MV-4-11 (cell line): Measurements from ENCODE around the gene MRPL44.
A peak's percentile ranks its signal among the peaks of the same experiment; 100 is the strongest.

Source experiments
- DNase-seq: peaks from one replicate; lab custom pipeline; 2025; lab: John Stamatoyannopoulos, UW

MRPL44 gene

DNA sequence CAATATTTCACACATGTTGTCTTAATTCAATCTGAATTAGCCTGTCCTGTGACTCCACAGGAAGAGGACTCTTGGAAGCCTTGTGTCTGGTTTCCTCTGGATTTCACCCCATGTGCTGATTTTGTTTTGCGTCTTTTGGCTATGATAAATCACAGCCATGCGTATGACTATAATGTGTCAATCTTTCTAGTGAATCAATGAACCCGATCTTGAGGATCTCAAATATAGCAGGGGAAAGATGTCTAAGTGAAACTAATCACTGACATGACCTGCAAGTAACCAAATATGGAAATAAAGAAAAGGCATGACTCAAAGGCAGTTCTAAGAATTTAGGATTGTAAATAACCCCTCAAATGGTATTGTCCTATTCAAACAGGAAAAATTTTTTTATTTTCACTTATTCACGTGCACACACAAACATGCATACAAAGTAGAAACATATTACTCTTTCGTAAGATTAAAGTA, 20.4 kb upstream of the MRPL44 start:
- DNase-seq, result no peak

DNA sequence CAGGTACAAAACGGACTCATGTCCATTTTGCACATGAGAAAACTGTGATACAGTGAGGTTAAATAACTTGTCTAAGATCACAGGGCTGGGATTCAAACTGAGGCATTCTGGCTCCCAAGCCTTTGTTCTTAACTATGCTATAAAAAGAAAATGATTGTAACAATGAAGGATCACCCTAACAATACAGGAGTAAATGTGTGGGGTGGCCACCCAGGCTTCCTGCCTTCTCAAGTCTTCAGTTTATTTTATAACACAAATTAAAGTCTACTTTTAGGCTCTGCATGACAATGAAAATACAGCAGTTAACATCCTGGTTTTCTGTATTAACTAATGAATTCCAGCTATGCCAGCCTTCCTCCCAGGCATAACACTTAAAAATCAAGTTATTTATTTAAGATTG, 19.7 kb upstream of the MRPL44 start:
- no peak for DNase-seq

DNA sequence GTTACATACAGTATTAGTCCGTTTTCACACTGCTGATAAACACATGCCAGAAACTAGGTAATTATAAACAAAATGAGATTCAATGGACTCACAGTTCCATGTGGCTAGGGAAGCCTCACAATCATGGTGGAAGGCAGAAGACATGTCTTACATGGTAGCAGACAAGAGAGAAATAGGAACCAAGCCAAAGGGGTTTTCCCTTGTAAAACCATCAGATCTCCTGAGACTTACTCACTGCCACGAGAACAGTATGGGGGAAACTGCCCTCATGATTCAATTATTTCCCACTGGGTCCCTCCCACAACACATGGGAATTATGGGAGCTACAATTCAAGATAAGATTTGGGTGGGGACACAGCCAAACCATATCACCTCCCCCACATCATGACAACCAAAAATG, 17.8 kb upstream of the MRPL44 start:
- DNase-seq, result peak; percentile 53

DNA sequence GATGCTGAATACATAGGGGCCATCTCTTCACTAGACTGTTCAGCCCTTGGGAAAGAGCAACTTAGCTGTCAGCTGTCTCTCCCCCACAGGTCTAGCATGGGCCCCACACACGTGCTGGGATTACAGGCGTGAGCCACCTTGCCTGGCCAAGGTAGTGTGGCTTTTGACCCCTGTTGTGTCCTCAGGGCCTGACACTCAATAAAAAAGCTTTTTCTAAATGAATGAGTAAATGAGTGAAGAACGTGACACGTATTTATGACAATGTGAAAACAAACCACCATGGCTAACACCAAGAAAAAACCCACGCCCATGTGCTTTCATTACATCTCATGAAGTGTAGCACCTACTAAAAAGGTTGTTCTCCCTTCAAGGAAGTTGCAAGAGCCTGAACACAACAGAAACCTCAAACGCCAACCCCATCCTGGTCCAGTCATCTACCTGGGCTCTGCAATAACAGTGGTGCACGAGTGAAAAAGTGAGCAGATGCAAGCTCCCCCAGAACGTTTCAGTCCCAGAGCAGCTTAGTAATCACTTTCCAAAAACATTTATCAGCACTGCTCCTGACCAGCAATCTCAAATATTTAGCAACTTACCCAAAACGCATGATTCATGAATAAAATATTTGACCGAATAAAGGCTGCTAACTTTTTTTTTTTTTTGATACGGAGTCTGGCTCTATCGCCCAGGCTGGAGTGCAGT, 15.5 kb upstream of the MRPL44 start:
- no peak for DNase-seq

DNA sequence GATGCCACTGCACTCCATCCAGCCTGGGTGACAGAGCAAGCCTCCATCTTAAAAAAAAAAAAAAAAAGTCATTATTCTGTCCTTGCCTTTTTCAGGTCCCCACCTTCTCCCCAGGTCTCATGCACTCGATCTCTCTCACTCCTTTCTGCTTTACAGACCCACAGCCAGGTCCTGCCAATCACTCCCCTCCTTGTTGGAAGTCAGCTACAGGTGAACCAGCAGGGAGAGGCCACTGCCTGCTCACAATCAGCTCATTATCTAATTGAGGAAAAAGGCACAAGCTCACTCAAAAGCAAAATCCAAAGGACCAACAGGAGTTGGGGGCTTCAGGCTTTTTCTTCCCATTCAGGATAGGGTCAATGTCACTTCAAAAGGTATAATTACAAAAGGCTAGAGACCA, 14.1 kb upstream of the MRPL44 start:
- DNase-seq, result no peak

DNA sequence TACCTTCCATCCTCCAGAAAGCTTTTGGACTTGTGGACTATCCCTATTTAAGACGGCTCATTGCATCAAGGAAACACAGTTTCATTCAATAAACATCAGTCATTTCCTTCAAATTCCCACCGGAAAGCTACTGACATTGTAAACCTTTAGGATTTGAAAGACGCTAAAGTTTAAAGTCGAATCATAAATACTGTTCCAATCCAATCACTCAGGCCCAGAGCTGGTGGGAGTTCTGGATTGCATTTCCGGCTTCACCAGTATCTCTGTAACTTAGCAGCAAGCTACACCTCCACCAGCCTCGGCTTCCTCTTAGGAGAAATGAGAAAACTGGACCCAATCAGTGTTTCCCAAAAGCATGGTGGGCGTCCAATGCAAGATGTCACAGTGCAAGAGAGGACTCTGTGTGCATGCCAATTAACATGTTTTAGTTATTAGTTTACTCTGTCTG, 13.7 kb upstream of the MRPL44 start:
- DNase-seq, result peak; percentile 21

DNA sequence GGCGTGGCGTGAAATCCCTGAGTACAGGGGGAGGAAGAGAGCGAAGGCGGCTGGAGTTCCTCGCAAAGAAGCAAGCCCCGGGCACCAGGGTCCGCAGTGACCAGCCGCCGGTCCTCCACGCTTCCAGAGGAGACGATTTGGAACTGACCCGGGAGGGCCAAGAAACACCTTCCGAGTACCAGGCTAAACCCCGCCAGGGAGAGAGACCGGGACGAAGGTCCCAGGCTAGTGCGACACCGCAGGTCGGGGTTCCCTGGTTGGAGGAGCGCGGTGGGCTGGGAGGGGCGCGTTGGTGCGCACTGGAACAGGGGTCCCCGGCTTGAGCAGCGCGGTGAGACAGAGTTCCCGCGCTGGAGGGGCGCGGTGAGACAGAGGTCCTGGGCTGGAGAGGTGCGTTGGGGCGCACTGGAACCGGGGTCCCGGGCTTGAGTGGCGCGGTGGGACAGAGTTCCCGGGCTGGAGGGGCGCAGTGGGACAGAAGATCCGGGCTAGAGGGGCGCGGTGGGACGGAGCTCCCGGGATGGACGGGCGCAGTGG, 13.0 kb upstream of the MRPL44 start:
- no peak for DNase-seq

DNA sequence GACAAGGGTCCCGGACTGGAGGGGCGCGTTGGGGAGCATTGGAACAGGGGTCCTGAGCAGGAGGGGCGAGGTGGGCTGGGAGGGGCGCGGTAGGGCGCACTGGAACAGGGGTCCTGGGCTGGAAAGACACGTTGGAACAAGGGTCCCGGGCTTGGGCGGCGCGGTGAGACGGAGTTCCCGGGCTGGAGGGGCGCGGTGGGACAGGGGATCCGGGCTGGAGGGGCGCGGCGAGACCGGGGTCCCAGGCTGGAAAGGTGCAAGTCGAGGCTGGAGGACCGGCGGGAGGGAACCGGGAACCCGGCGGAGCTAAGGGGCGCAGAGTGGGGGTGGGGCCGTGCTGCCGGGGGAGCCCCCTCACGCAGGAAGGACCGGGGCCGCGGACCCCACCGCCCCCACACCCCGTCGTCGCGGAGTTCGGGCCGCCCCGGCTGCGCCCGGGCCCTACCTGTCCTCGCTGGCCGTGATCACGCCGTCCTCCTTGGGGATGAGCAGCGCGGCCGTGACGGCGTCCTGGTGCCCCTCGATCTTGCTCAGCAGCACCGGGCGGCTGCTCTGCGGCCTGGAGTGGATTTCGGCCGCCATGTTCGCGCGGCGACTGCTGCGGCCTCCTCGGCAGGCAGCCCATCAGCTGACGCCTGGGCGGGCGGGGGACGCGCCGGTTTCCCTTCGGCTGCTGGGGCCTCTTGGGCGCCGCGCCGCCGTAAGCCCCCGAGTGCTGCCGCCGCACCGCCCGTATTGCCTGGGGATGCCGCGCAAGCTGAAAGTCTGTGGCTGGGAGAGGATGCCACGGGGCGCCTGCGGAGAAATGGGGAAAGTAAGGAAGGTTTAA, 12.3 kb upstream of the MRPL44 start, which contains the start of gene WDFY1:
Gene WDFY1, minus strand, starts transcription at position 633 of the 829 bp plus-strand sequence. Its CDS starts 51 bp downstream, at position 582.
- peak; percentile 79 for DNase-seq

DNA sequence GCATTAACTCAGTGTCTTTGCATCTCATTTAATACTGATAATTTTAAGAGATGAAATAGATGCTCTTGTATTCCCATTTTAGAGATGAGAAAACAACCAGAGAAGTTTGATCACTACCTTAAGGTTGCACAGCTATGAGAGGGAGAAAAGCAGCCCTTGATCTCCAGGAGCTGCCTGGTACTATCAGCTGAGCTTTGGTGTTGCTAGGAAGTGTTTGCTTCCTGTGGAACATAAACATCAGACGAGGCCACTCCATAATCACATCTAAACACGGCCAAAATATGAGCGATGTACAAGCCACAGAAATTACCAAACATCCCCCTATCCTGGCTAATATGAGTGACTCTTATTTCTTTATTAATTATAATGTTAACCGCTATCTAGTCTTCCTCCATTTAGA, 11.5 kb upstream of the MRPL44 start:
- no peak for DNase-seq

DNA sequence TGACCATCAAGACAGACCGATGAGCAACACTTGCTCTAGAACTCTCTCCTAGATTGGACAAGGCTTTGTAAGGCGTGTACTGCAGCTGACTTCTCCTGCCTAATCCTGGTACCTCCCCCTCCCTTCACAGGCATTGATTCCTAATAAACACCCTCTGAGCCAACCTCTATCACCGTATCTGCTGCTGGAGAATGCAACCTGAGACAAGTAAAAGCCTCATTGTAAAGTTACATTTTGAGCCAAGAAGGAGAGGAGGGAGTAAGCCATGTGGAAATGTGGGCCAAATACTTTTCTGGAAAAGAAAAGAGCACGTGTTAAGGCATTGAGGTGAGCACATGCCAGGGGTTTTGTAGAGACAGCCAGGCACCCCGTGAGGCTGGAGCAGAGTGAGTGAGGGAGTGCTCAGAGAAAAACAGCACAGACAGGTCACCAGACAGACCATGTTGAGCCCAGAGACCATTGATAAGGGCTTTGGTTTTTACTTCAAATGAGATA, 9.5 kb upstream of the MRPL44 start:
- no peak for DNase-seq

DNA sequence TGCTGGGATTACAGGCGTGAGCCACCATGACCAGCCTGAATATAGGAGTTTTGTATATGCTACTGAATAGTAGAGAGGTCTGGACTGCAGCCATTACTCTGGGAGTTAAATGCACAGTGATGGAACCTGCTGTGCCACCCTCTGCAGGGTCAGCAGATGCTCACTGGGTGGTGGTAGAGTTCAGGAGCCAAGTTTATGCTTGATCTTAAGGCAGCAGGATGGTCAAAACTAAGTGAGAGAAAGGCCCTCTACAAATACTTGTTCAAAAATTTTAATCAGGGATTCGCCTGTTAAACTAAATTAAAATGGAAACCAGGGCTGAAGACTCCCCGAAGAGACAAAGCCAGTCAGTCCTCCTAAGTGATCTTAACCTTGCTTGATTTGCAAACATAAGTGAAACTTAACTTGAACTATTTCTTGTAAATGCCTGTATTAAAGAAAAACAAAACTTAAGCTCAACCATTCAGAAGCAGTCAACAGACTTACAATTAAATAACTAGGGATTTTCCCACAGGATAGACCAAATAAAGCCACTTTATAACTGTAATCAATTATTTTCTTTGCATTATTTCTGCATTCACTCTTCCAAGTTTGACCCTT, 7.9 kb upstream of the MRPL44 start:
- DNase-seq, result peak; percentile 7

DNA sequence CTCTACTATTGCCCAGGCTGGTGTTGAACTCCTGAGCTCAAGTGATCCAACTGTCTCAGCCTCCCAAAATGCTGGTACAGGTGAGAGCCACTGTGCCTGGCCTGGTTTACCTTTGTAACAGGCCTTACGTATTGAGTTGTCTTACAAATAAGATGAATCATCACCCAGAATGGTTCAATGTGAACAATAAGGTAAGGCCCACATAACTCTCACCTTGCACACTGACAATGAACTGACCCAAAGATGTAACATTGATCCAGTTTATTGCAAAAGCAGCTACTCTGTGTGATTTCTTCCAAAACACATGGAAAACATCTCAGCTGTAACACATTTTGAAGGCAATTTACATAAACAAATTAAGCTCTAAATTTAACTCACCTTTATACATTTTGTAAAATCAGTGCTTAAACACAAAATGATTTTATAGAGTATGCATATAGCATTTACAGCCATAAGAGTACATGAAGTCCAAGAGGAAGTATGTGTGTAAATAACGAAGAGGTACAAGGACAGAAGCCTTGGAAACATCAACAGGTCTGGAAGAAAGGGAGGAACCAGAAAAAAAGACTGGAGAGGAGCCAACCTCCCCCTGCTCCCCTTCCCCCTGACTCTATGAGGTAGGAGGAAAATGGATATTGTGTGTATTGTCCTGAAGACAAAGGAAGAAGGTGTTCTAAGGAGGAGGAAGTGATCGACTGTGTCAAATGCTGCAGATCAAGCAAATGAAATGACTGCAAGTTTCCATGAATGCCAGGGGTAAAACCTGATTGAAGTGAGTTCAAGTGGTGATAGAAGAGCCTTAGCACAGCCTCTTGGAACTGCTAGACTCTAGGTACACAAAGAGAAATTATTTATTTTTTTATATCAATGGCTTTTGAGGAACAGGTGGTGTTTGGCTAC, 6.6 kb upstream of the MRPL44 start:
- no peak for DNase-seq

DNA sequence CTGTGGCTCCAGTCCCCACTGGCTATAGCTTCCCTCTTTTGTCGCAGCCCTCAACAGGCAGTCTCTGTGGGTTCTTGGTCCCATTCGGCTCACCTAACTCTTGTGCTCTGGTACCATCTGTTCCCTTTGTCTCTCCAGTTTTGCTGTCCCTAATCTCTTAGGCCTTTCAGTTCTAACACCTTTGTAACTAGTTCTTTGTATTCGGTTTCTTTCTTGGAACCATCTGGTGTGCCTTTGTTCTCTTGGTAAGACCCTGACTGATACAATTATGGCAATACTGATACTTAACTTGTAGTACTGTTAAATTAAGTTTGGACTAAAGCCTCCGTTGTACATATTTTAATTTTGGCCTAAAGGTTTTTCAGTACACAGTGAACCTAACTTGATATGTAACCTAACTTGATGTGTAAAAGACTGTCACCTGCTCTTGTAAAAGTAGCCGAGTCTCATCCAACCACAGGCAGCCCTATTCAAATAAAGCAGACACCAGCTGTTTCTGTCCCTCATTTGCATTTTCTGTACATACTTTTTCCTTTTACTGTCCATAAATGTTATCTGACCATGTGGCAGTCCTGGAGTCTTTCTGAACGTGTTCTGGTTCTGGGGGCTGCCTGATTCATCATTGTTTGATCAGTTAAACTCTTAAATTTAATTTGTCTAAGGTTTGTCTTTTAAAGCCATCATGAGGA, 4.8 kb upstream of the MRPL44 start:
- no peak for DNase-seq

DNA sequence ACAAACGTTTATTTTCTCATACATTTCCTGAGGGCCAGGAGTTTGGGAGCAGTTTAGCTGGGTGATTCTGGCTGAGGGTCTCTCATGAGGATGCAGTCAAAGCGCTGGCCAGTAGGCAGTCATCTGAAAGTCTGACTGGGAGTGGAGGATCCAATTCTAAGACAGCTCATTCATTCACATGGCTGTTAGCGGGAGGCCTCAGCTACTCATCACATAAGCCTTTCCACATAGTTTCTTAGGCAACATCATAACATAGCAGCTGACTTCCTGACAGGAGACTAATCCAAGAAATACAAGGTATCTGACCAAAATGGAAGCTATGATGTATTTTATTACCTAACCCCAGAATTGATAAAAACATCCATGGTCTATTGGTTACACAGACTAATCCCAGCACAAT, 2.9 kb upstream of the MRPL44 start:
- peak; percentile 52 for DNase-seq

DNA sequence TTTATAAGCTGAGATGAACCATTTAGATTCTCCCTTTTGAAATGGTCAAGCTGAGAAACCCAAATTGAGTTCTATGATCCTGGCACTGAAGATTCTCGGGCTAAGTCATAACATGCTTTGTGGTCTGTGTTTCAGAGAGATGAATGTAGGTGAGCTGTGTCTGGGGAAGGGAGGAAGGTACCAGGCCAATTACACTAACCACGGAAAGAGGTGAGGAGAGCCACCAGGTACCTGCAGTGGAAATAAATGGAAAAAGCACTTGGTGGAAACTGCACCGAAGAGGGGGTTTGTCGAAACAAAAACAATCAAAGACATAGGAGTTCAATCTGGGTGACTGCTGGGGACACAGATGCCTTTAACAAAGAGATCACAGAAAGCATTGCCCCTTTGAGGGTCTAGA, 963 bp upstream of the MRPL44 start:
- no peak for DNase-seq

DNA sequence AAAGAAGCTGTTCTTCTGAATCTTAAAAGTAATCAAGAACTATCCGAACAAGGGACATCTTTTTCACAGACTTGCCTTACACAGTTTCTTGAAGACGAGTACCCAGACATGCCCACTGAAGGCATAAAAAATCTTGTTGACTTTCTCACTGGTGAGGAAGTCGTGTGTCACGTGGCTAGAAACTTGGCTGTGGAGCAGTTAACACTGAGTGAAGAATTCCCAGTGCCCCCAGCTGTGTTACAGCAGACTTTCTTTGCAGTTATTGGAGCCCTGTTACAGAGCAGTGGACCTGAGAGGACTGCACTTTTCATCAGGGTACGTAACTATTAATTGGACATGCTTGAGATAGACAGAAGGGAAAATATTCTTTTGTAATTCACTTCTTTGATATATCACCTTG, 2.4 kb downstream of the MRPL44 start:
- DNase-seq, result peak; percentile 40

DNA sequence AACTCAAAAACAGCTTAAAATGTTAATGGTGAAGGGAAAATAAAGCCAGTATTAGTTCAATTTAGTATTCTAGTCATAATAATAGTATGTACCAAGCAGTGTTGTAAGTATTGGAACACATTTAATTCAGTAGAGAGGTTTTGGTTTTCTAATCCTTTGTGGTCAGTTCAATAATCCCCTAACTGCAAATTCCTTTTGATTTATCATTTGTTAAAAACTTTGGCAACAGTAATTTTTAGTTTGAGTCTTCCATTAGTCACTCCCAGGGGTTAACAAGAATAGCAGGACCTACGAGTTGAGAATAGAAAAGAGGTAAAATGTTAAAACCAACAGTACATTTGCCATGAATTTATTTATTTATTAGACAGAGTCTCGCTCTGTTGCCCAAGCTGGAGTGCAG, 10.7 kb downstream of the MRPL44 start:
- DNase-seq, result no peak

DNA sequence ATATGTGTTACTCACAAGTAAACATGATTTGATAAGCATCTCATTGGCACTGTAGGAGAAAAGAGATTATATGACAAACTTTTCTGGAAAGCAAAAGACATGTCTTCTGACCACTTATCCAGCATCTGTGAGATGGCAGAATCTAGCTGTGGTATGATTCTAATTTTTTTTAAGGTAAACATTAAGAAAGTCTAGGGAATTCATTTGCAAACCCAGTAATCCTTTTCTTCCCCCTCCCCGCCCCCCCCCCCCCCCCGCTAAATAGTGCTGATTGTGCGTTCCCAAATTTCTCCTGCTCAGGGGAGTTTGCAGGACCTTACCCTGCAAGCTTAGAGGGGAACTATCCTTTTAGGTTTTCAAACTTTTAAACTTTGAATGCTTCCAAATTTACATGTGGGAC, 12.1 kb downstream of the MRPL44 start:
- no peak for DNase-seq

DNA sequence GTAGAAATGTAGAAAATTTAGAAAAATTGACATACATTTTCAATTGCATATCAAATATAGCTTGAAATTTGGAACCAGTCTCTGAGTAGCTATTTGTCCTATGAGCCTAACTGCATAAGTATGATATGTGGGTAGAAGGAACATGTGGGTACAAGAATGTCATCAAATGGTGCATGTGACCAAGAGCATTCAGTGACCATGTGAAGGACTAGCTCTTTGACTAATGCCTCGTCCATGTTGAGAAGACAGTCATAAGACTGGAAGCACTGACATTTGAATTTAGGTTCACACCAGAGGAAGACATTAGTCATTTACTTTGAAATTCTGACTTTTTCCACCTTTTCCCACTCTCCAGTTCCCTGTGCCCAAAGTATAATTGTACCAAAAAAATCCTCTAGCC, 12.6 kb downstream of the MRPL44 start:
- DNase-seq, result peak; percentile 6

DNA sequence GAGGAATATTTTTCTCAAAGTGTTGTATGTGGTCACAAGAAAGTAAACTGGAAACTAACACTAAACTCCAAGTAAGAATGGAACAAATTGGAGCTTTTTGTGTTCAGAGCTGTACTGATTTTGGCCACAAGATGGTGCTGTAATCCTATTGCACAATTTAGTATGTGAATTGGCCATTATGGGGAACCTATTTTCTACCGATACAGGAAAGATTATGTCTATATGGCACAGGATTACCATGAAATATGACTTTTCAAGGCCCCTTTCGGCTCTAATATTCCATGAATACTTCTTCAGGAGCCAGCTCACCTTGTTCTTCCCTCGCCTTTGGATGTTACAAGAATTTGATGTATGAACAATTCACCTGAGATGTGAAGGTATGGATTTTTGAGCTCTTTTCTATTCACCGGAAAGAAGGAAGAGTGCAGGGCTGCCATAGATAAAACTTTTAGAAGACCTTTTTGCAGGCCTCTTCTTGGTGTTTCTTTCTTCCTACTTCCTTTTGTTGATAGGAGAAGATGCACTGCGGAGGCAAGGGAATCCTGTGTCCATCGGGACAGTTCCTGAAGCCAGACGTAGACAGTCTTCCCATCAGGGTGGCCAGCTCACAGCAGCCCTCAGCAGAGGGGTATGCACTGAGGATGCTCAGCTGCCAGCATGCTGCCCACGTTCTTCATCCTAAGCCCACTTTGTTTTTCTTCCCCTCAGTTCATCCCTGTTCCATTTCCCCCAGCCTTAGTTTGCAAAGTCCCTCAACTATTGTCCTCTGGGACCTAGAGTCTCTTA, 13.3 kb downstream of the MRPL44 start:
- peak; percentile 54 for DNase-seq
